HEK293 (cell line): ENCODE results near the gene PDE11A.

Source experiments
- CTCF ChIA-PET: fragments of 350-600 bp; formaldehyde crosslinking; extraction: SDS; loops from one replicate; lab custom pipeline; 2021; ENCODE audit warnings: antibody characterized with exemption; lab: Yijun Ruan, JAX
- POLR2A ChIA-PET: fragments of 300-600 bp; formaldehyde crosslinking; extraction: SDS; loops from one replicate; lab custom pipeline; 2020; ENCODE audit warnings: antibody characterized with exemption, inconsistent platforms; lab: Yijun Ruan, JAX
- H3K27ac ChIP-seq: fragments of 200-500 bp; sonication (Bioruptor generic); 2 replicates; pipeline ENCODE4 v1.5.1; 2014; ENCODE audit warnings: low read depth, low read length, control low read depth, inconsistent platforms; ENCODE audit errors: extremely low read depth
- H3K36me3 ChIP-seq, 2 experiments: fragments of 200-500 bp in 1 of 2; sonication (Bioruptor generic) in 1 of 2; 1 replicate in 1 of 2; 2 replicates in 1 of 2; pipeline ENCODE4 v1.5.1; 2014 to 2017; ENCODE audit warnings: inconsistent platforms in 2 of 2, low read length in 2 of 2; ENCODE audit not compliant: control insufficient read depth in 2 of 2, insufficient read depth in 1 of 2
- H3K4me1 ChIP-seq: fragments of 200-500 bp; sonication (Bioruptor generic); 2 replicates; pipeline ENCODE4 v1.5.1; 2014; ENCODE audit warnings: mild to moderate bottlenecking, low read length, inconsistent platforms; ENCODE audit not compliant: control insufficient read depth, insufficient read depth
- H3K4me3 ChIP-seq: 2 replicates; pipeline ENCODE4 v1.5.1; 2011; ENCODE audit warnings: low read depth, mild to moderate bottlenecking, control low read depth, low read length, moderate library complexity
- H3K9me3 ChIP-seq: fragments of 200-500 bp; sonication (Bioruptor generic); 2 replicates; pipeline ENCODE4 v1.5.1; 2014; ENCODE audit warnings: low read depth, low read length, inconsistent platforms; ENCODE audit not compliant: control insufficient read depth, insufficient read depth
- PBX3 ChIP-seq: sonication (generic); formaldehyde crosslinking; IDR thresholded peaks from 2 replicates; pipeline ENCODE4 v1.8.1; 2022; ENCODE audit warnings: mild to moderate bottlenecking, moderate library complexity, missing genetic modification reagents
- PRDM4 ChIP-seq: fragments of 450-650 bp; formaldehyde crosslinking; IDR thresholded peaks from 2 replicates; pipeline ENCODE4 v1.5.1; 2017; ENCODE audit warnings: missing biosample characterization, missing genetic modification characterization
- ZBTB10 ChIP-seq: fragments of 450-650 bp; formaldehyde crosslinking; IDR thresholded peaks from 2 replicates; pipeline ENCODE4 v1.5.1; 2016; ENCODE audit warnings: missing biosample characterization, missing genetic modification characterization
- ZBTB48 ChIP-seq: fragments of 450-650 bp; formaldehyde crosslinking; IDR thresholded peaks from 2 replicates; pipeline ENCODE4 v1.5.1; 2016; ENCODE audit warnings: missing biosample characterization, missing genetic modification characterization
- ZNF280C ChIP-seq: fragments of 450-650 bp; formaldehyde crosslinking; IDR thresholded peaks from 2 replicates; pipeline ENCODE4 v1.5.1; 2016; ENCODE audit warnings: missing biosample characterization, missing genetic modification characterization
- ZNF510 ChIP-seq: fragments of 450-650 bp; formaldehyde crosslinking; IDR thresholded peaks from 2 replicates; pipeline ENCODE4 v1.5.1; 2018; ENCODE audit warnings: mild to moderate bottlenecking, missing genetic modification characterization, missing biosample characterization; ENCODE audit not compliant: insufficient replicate concordance
- ZNF514 ChIP-seq: fragments of 450-650 bp; formaldehyde crosslinking; IDR thresholded peaks from 2 replicates; pipeline ENCODE4 v1.5.1; 2016; ENCODE audit warnings: missing biosample characterization, missing genetic modification characterization
- ZNF518A ChIP-seq: fragments of 450-650 bp; formaldehyde crosslinking; conservative IDR thresholded peaks from 2 replicates; pipeline ENCODE4 v1.5.1; 2016; ENCODE audit warnings: low read depth, missing biosample characterization, missing genetic modification characterization
- ZNF548 ChIP-seq: fragments of 450-650 bp; formaldehyde crosslinking; IDR thresholded peaks from 2 replicates; pipeline ENCODE4 v1.5.1; 2016; ENCODE audit warnings: missing biosample characterization, missing genetic modification characterization
- ZNF555 ChIP-seq: fragments of 450-650 bp; formaldehyde crosslinking; conservative IDR thresholded peaks from 2 replicates; pipeline ENCODE4 v1.5.1; 2017; ENCODE audit warnings: missing biosample characterization, mild to moderate bottlenecking, missing genetic modification characterization, inconsistent platforms
- ZNF624 ChIP-seq: fragments of 450-650 bp; formaldehyde crosslinking; IDR thresholded peaks from 2 replicates; pipeline ENCODE4 v1.5.1; 2017; ENCODE audit warnings: missing biosample characterization, missing genetic modification characterization
- ZNF677 ChIP-seq: fragments of 450-650 bp; IDR thresholded peaks from 2 replicates; pipeline ENCODE4 v1.5.0; 2018; ENCODE audit warnings: missing biosample characterization, mild to moderate bottlenecking, missing genetic modification characterization, moderate library complexity

Gene PDE11A

GRCh38 chr2:177692783-177693269 lies 379.8 kb downstream of the PDE11A start:
- ChIA-PET POLR2A (no interaction called here), CTCF (interaction anchor here (1.3 kb wide), 1 partner anchor 17 kb away, joined by 5 read pairs; no protein-coding TSS in a partner anchor)
- H3K27ac ChIP-seq = no peak overlapping the region
- H3K9me3 ChIP-seq = no peaks in the 10 kb centered on the region
- H3K36me3 ChIP-seq = no peaks in the 10 kb centered on the region
- H3K4me1 ChIP-seq = no peaks in the 10 kb centered on the region
- no peak for TF ChIP-seq ZNF510 (tag by site-specific recombination)
- no peak for TF ChIP-seq ZNF677 (tag by site-specific recombination)
- TF ChIP-seq ZBTB48 (tag by site-specific recombination) = no peak
- TF ChIP-seq ZNF555 (tag by site-specific recombination) = no peak
- TF ChIP-seq ZNF518A (tag by site-specific recombination) = no peak
- no peak for TF ChIP-seq ZNF624
- no peak for TF ChIP-seq PBX3 (CRISPR knock-in tag)
- no peak for TF ChIP-seq ZNF548 (tag by site-specific recombination)
- TF ChIP-seq ZNF514 (tag by site-specific recombination) = no peak
- no peak for TF ChIP-seq ZBTB10 (tag by site-specific recombination)
- TF ChIP-seq PRDM4 (tag by site-specific recombination) = no peak
- TF ChIP-seq ZNF280C (tag by site-specific recombination) = no peak
- no peak overlapping the region for H3K4me3 ChIP-seq
